HG02763 (cell line): Measurements from ENCODE around the gene MUC20.
"Not testable (repeated sequence)": the region's sequence is repeated elsewhere in the genome, so short reads cannot be mapped to it uniquely, and the experiment has no call there.

Experiments used
- ATAC-seq: cut with Tn5 transposase; IDR thresholded peaks from one replicate; pipeline ENCODE4 v1.9.1; 2021; ENCODE audit warnings: mild to moderate bottlenecking, moderate library complexity; ENCODE audit not compliant: unreplicated experiment

Gene MUC20

GRCh38 chr3:195728789-195729188, 8.0 kb downstream of the MUC20 start:
- ATAC-seq, result not testable (repeated sequence)

DNA sequence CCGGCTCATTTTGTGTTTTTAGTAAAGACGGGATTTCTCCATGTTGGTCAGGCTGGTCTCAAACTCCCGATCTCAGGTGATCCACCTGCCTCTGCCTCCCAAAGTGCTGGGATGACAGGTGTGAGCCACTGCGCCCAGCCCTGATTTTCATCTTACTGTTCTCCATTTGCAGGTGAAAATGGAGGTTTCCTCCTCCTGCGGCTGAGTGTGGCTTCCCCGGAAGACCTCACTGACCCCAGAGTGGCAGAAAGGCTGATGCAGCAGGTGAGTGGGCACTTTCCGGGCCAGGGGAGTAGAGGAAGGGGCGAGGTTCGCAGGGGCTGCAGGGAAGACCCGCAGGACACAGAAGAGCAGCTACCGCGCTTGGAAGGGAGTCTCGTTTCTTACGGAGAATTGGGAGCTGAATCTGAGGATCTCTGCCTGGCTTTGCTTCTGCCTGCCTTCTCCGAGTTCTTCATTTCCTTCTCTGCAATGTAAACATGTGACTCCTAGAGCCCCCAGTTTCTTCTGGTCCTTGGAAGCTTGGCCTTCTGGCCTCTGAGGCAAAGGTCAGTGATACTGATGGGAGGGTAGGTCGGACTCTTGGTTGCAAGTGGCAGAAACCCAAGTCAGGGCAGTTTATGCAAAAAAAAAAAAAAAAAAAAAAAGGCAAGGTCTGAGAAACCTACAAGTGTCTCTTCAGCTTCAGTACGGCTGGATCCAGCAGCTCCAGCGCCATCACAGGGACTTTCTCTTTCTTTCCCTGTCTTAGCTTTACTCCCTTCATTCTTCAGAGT, 8.9 kb downstream of the MUC20 start:
- no peak for ATAC-seq

- no peak for ATAC-seq
These were observed 10.7 kb downstream of the MUC20 start for GRCh38 chr3:195731356-195731905.

- ATAC-seq, result no peak
These were observed 12.2 kb downstream of the MUC20 start for GRCh38 chr3:195732940-195733339.

GRCh38 chr3:195735036-195735695, 14.4 kb downstream of the MUC20 start:
- no peak for ATAC-seq

DNA sequence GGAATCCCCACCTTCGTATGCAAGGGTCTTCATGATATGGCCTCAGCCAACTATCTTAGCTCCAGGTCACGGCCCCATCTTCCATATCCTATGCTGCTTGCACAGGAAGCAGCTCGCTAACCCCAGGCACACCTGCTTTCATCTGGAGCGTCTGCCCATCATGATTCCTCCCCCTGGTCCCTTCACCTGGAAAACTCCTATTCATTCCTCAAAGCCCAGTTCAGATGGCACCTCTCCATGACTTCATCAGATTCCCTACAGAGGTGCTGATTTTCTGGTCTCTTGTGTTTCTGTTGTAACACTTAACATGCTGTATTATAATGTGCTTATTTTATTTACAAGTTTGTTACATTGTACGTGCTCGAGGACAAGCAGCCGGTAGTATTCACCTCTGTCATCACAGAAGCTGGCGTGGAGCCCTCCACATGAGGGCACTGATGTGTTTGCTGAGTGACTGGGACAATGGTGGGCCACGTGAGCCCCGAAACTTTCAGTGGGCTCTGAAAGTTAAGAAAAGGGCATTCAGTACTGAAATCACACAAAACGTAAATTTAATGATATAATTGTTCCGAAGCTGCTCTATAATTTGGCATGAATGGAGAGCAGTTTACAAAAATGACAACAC, 16.2 kb downstream of the MUC20 start:
- no peak for ATAC-seq

DNA sequence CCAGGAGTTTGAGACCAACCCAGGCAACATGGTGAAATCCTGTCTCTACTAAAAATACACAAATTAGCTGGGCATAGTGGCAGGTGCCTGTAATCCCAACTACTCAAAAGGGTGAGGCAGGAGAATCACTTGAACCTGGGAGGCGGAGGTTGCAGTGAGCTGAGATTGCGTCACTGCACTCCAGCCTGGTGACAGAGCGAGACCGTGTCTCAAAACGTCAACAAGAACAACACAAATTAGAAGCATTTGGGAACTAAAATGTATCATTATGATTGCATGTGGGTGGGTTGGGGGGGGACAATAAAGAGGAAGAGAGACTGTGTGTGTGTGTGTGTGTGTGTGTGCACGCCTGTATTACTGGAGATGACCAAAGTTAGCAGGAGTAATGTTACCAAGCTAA, 17.0 kb downstream of the MUC20 start:
- not testable (repeated sequence) for ATAC-seq

DNA sequence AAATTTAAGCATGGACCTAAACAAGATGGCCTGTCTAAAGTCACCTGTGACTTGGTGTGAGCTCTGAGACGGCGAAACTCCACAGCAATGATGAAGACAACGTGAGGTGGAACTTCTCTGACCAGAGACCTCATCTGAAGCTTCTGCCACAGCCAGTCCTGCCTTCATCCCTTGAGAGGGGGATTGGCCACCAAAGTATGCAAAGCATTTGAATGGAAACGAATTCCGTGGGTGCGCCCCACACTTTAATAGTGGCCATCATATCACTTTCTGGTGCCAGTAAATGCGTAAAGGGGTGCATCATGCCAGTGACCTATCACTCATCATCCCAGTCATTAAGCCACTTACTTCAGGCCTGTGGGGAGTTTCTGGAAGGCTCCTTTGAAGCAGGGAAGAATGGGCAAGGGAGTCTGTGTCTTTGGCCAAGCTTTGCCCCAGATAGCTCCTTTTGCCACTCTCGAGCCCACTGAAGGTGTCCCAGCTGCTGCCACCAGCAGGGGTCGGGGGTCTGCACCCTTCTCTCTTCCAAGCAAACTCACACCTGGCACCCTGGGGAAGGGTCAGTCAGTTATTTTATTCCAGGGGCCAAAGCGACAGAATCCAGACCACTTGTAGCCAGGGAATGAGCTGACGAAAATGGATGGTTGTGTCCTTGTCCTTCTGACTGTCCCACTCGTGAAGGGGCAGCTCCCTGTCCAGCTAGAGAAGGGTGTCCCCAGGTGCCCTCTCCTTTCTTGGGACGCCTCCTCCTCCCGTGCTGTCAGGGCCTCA, 17.7 kb downstream of the MUC20 start:
- no peak for ATAC-seq

- no peak for ATAC-seq
These were observed 18.9 kb downstream of the MUC20 start for GRCh38 chr3:195739561-195740111.

DNA sequence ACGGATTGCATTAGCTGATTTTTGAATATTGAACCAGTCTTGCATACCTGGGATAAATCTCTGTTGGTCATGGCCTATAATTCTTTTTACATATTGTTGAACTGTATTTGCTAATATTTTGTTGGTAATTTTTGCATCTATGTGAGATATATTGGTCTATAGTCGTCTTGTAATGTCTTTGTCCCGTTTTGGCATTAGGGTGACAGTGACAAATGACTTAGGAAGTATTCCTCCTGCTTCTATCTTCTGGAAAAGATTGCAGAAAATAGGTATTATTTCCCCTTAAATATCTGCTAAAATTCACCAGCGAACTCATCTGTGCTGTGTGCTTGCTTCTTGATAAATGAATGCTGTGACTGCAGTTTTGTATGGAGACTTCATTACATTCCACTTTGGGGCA, 23.7 kb downstream of the MUC20 start:
- ATAC-seq, result no peak

GRCh38 chr3:195746346-195746745, 25.6 kb downstream of the MUC20 start:
- no peak for ATAC-seq

- ATAC-seq, result no peak
These were observed 26.0 kb downstream of the MUC20 start for GRCh38 chr3:195746751-195747150.

GRCh38 chr3:195748661-195749060, 27.9 kb downstream of the MUC20 start:
- ATAC-seq, result no peak

DNA sequence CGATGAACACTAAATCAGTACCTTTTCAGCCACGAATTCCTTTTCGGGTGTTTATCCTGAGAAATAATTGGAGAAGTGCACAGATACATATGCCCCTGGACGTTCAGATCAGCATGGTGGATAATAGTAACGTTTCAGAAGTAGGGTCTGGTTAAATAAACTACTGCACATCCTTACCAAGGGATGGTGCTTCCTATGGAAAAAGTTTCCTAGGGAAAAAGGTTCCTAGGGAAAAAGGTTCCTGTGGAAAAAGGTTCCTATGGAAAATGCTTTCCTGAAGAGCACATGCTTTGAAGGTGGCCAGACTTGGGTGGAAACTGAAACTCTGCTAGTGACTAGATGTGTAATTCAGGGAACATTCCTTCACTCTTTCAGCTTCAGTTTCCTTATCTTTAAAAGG, 28.3 kb downstream of the MUC20 start:
- ATAC-seq, result not testable (repeated sequence)

- ATAC-seq, result no peak
These were observed 30.2 kb downstream of the MUC20 start for GRCh38 chr3:195750797-195751520.

GRCh38 chr3:195751560-195751959, 30.8 kb downstream of the MUC20 start:
- ATAC-seq, result no peak

DNA sequence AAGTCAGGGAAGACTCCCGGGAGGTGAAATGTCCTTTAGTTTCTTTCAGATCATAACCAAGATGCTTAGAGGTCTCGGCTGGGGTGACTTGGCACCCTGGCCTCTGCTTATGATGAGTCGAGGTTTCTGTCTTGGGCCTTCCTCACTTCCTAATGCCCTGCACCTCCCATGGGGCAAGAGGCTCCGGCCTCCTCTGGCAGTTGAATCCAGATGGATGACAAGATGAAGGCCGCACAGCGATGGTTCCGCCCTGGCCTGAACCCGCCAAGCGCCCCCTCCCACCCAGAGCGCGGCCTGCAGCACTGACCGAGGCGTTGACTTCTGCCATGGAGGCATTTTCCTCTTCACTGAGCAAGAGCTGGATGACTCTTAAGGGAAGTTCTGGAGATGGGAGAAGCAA, 31.3 kb downstream of the MUC20 start:
- ATAC-seq, result no peak

- no peak for ATAC-seq
These were observed 32.0 kb downstream of the MUC20 start for GRCh38 chr3:195752546-195753331.

- no peak for ATAC-seq
These were observed 32.8 kb downstream of the MUC20 start for GRCh38 chr3:195753581-195753980.
